ENCODE results near the gene ENTPD1.

ENTPD1 gene

DNA sequence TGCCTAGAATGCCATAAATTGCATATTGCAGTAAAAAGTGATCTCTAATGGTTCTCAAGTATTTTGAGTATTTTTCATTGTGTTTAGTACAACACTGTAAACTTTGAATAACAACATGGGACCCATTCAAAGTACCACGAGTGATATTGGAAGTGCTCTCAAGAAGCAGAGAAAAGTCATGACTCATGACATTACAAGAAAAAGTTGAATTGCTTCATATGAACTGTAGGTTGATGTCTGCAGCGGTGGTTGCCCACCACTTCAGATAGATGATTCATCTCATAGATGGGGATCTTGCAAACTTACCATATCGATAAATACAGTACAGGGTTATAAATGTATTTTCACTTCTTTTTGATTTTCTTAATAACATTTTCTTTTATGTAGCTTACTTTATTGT, 33.9 kb downstream of the ENTPD1 start:
- no peak for DNase-seq (ENCODE audit: low read depth)
- no peak overlapping the region for H3K4me3 ChIP-seq (ENCODE audit: low read depth, low read length)
- TF ChIP-seq, protein P1, sequence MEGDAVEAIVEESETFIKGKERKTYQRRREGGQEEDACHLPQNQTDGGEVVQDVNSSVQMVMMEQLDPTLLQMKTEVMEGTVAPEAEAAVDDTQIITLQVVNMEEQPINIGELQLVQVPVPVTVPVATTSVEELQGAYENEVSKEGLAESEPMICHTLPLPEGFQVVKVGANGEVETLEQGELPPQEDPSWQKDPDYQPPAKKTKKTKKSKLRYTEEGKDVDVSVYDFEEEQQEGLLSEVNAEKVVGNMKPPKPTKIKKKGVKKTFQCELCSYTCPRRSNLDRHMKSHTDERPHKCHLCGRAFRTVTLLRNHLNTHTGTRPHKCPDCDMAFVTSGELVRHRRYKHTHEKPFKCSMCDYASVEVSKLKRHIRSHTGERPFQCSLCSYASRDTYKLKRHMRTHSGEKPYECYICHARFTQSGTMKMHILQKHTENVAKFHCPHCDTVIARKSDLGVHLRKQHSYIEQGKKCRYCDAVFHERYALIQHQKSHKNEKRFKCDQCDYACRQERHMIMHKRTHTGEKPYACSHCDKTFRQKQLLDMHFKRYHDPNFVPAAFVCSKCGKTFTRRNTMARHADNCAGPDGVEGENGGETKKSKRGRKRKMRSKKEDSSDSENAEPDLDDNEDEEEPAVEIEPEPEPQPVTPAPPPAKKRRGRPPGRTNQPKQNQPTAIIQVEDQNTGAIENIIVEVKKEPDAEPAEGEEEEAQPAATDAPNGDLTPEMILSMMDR (IDR thresholded peaks at IDR 0.05; ENCODE audit: low read depth, low read length, missing control alignments), result no peak

DNA sequence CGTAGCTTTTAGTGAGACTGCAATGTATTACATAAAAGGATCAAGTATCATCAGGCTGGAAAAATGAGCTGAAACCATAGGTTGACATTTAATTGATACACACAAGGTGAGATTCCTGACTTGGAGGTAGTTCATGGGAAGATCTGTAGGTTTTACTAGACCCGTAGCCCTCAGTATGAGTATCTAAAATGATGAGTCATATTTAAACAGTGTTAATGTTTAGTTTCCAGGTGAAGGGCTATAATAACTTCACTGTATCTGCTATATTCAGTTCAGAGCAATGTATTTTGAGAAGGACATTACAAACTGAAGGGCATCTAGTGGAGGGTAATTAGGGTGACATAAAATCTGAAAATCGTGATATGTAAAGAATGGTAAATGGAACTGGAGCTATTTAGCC, 35.0 kb downstream of the ENTPD1 start:
- DNase-seq (ENCODE audit: low read depth), result no peak
- TF ChIP-seq, protein P1 (IDR thresholded peaks at IDR 0.05; ENCODE audit: low read depth, low read length, missing control alignments), result no peak
- no peak overlapping the region; the same call in 1 of the 2 replicates for H3K4me3 ChIP-seq (ENCODE audit: low read depth, low read length)

DNA sequence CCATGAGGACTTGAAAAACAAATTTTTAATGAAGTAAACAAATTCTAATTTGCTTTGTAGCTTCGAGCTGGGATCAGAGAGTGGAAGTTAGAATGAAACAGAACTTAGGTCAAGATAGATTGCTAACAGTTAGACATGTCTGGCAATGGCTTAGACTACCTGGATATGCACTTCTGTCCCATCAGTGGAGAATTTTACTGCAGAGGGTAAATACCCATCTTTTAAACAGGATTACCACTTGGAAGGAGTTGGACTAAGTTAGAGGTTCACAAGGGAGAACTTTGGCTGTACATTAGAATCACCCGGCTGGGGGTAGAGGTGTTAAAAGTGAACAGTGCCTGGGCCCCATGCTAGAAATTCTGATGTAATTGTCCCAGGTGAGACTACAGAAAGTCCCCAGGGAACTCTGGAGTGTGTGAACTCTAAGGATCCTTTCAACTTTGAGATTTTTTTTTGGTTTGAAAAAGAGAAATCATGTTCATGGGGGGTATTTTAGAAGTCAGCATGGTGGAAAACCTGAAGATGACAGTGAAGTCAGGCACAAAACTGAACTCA, 35.5 kb downstream of the ENTPD1 start:
- TF ChIP-seq, protein P1 (IDR thresholded peaks at IDR 0.05; ENCODE audit: low read depth, low read length, missing control alignments), result no peak
- no peak overlapping the region; the same call in 1 of the 2 replicates for H3K4me3 ChIP-seq (ENCODE audit: low read depth, low read length)
- no peak for DNase-seq (ENCODE audit: low read depth)

DNA sequence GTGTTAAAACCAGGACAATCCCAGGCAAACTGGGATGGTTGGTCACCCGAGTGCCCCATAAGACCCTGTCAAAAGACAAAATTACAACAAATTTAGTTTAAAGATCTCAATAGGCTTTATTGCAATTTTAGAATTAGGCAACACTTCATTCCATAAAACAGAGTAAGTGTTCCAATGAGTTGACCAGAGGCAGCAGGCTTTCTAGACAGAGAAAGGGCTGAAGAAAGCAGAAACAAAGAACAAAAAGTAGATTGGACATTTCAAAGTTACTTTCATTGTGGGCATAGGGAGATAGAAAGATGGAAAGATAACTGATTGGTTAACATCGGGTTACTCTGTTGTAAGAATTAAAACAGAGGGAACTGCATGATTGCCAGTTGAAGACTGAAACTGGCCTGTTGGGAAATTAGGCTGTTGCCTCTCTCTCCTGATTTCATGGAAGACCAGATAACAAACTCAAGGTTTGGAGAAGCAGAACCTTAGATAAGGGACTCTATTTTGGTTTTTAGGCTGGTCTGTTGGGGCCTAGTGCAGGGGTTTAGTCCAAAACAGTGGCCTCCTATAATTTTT, 36.3 kb downstream of the ENTPD1 start:
- no peak for DNase-seq (ENCODE audit: low read depth)
- no peak overlapping the region for H3K4me3 ChIP-seq (ENCODE audit: low read depth, low read length)
- TF ChIP-seq, protein P1 (IDR thresholded peaks at IDR 0.05; ENCODE audit: low read depth, low read length, missing control alignments), result no peak

DNA sequence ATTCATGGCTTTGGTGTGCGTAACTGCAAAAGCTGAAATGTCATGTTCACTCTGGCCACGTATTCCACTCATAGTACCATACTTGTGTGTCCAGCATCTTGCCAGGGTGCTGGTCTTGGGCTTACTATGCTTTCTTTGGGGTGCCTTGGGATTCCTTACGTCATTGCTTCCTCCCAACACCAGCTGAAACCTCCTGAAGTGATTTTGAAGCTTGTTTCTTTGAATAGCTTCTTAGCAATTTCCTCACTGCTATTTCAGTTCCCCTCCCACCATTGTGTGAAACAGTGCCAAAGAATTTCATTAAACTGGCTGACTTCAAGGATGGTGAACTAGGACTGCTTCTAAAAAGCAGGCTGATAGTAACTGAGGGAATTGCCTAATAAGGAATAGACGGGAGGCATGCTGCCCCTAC, 36.9 kb downstream of the ENTPD1 start:
- TF ChIP-seq, protein P1 (IDR thresholded peaks at IDR 0.05; ENCODE audit: low read depth, low read length, missing control alignments), result no peak
- no peak for DNase-seq (ENCODE audit: low read depth)
- H3K4me3 ChIP-seq (ENCODE audit: low read depth, low read length), result no peak overlapping the region

DNA sequence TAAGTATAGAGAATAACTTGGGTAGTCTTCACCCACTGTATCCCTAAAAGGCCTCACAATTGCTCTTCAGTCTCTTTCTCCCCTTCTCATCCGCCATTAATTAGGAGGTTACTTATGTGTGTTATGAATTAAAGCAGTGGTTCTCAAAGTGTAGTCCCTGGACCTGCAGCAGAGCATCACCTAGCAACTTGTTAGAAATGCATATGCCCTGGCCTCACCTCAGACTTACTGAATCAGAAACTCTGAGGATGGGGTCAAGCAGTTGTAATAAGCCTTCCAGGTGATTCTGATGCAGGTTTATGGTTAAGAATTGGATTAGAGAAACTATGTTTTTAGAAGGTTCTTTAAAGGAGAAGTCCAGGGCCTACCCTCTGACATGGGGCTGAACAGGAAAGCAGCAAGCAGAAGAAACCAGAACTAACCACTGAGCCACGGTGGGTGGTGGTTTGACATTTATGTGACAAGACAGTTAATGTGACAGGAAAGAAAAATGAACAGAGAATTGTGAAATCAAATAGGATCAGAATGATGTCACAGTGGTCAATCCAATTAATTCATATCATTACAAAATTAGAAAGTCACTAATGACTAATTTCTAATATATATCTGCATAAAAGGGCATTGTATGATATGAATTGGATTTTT, 37.6 kb downstream of the ENTPD1 start:
- DNase-seq (ENCODE audit: low read depth), result no peak
- no peak overlapping the region for H3K4me3 ChIP-seq (ENCODE audit: low read depth, low read length)
- TF ChIP-seq, protein P1 (IDR thresholded peaks at IDR 0.05; ENCODE audit: low read depth, low read length, missing control alignments), result no peak
